ENCODE results near the gene ATP2C1.
"Not testable (repeated sequence)": the region's sequence is repeated elsewhere in the genome, so short reads cannot be mapped to it uniquely, and the experiment has no call there.

ATP2C1 gene

GRCh38 chr3:130893376-130894129 is at the start of gene ATP2C1:
ATP2C1 (plus strand) TSS chr3:130894084; CDS start chr3:130894770, 686 bp downstream.
- peak; percentile 89 for DNase-seq

GRCh38 chr3:130844462-130844861 is 49.4 kb upstream of the ATP2C1 start:
- no peak for DNase-seq

- DNase-seq = no peak
Measured at GRCh38 chr3:130846181-130846580, 47.7 kb upstream of the ATP2C1 start.

- no peak for DNase-seq
Measured at GRCh38 chr3:130849091-130849552, 44.8 kb upstream of the ATP2C1 start.

GRCh38 chr3:130850044-130850797 is 43.7 kb upstream of the ATP2C1 start:
- no peak for DNase-seq

GRCh38 chr3:130850843-130851242 is 43.0 kb upstream of the ATP2C1 start:
- no peak for DNase-seq

GRCh38 chr3:130851277-130851676 is 42.6 kb upstream of the ATP2C1 start:
- no peak for DNase-seq

- DNase-seq = no peak
Measured at GRCh38 chr3:130853581-130853980, 40.3 kb upstream of the ATP2C1 start.

- no peak for DNase-seq
Measured at GRCh38 chr3:130854208-130854864, 39.5 kb upstream of the ATP2C1 start.

- no peak for DNase-seq
Measured at GRCh38 chr3:130857336-130858026, 36.4 kb upstream of the ATP2C1 start.

- DNase-seq = not testable (repeated sequence)
Measured at GRCh38 chr3:130862130-130862529, 31.8 kb upstream of the ATP2C1 start.

- no peak for DNase-seq
Measured at GRCh38 chr3:130865489-130865888, 28.4 kb upstream of the ATP2C1 start.

- DNase-seq = no peak
Measured at GRCh38 chr3:130866327-130866726, 27.6 kb upstream of the ATP2C1 start.

- DNase-seq = no peak
Measured at GRCh38 chr3:130870423-130870822, 23.5 kb upstream of the ATP2C1 start.

GRCh38 chr3:130876594-130876993 is 17.3 kb upstream of the ATP2C1 start:
- no peak for DNase-seq

- no peak for DNase-seq
Measured at GRCh38 chr3:130878464-130878863, 15.4 kb upstream of the ATP2C1 start.

- DNase-seq = no peak
Measured at GRCh38 chr3:130889416-130889946, 4.4 kb upstream of the ATP2C1 start.

- peak; percentile 60 for DNase-seq
Measured at GRCh38 chr3:130892759-130893375, 1.0 kb upstream of the ATP2C1 start.

- no peak for DNase-seq
Measured at GRCh38 chr3:130894130-130894985, 474 bp downstream of the ATP2C1 start.

GRCh38 chr3:130894986-130895280 is 1.0 kb downstream of the ATP2C1 start:
- no peak for DNase-seq

- no peak for DNase-seq
Measured at GRCh38 chr3:130895690-130896488, 2.0 kb downstream of the ATP2C1 start.

All from NCI-H446 treated with DMSO at 0.1 percent for 48 hours (cell line).